ENCODE data around the gene NCAM2.
A peak's percentile ranks its signal among the peaks of the same experiment; 100 is the strongest.

The NCAM2 gene

GRCh38 chr21:21468003-21468402, 469.8 kb downstream of the NCAM2 start:
- no peak for DNase-seq

- DNase-seq, result peak; percentile 1
These were observed 483.0 kb downstream of the NCAM2 start for GRCh38 chr21:21481239-21481638.

GRCh38 chr21:21508859-21509258, 510.6 kb downstream of the NCAM2 start:
- peak; percentile 2 for DNase-seq

GRCh38 chr21:21530680-21531079, 532.5 kb downstream of the NCAM2 start:
- no peak for DNase-seq

- no peak for DNase-seq
These were observed 549.3 kb downstream of the NCAM2 start for GRCh38 chr21:21547368-21547953.

- no peak for DNase-seq
These were observed 561.3 kb downstream of the NCAM2 start for GRCh38 chr21:21559285-21560045.

All from DMS53 (cell line).